SK-N-SH (cell line): ENCODE measurements around the gene SPTB. TPM values are rescaled to one million over a fixed set of nuclear protein-coding genes. Genes with fewer than 3 reads are reported as not detected.

Experiments used
- CTCF ChIA-PET: fragments of 300-600, 350-600 bp; formaldehyde crosslinking; extraction: SDS; loops from one replicate; lab custom pipeline; 2021; lab: Yijun Ruan, JAX
- POLR2A ChIA-PET: fragments of 350-600 bp; sonication (Branson Sonifier 250); formaldehyde crosslinking; extraction: SDS; loops from one replicate; lab custom pipeline; 2020; ENCODE audit warnings: antibody characterized with exemption, inconsistent platforms; lab: Yijun Ruan, JAX
- DNase-seq: peaks from one replicate; pipeline ENCODE4 v3.0.0; 2012
- H2AFZ ChIP-seq: fragments of 200-600 bp; sonication (generic); 2 replicates; pipeline ENCODE4 v1.8.1; 2016; ENCODE audit warnings: antibody characterized with exemption, mild to moderate bottlenecking, low read depth
- H3F3A ChIP-seq: fragments of 200-600 bp; sonication (generic); replicated peaks from 2 replicates; pipeline ENCODE3; 2016; ENCODE audit warnings: antibody characterized with exemption, mild to moderate bottlenecking; ENCODE audit not compliant: insufficient read depth
- H3K27ac ChIP-seq, 2 experiments: fragments of 200-500 bp in 1 of 2; fragments of 200-600 bp in 1 of 2; sonication (Bioruptor generic) in 1 of 2; sonication (generic), shearing (Covaris generic) in 1 of 2; 2 replicates each; pipeline versions ENCODE4 v1.5.1 to v1.6.1; 2014 to 2016; ENCODE audit warnings: low read depth in 2 of 2, inconsistent platforms in 1 of 2, low read length in 1 of 2, mild to moderate bottlenecking in 1 of 2, mixed read lengths in 1 of 2
- H3K27me3 ChIP-seq: fragments of 200-600 bp; sonication (generic), shearing (Covaris generic); 2 replicates; pipeline ENCODE4 v1.6.1; 2016; ENCODE audit warnings: mixed run types; ENCODE audit not compliant: insufficient read depth
- H3K36me3 ChIP-seq, 2 experiments: fragments of 200-500 bp in 1 of 2; fragments of 200-600 bp in 1 of 2; sonication (Bioruptor generic) in 1 of 2; sonication (generic) in 1 of 2; replicated peaks in 1 of 2; 2 replicates each; pipeline versions ENCODE3 to v1.5.1; 2014 to 2016; ENCODE audit warnings: low read length in 1 of 2, mild to moderate bottlenecking in 1 of 2; ENCODE audit not compliant: insufficient read depth in 2 of 2, control insufficient read depth in 1 of 2
- H3K4me1 ChIP-seq, 2 experiments: fragments of 200-500 bp in 1 of 2; fragments of 200-600 bp in 1 of 2; sonication (Bioruptor generic) in 1 of 2; sonication (generic), shearing (Covaris generic) in 1 of 2; 2 replicates each; pipeline versions ENCODE4 v1.5.1 to v1.6.1; 2014 to 2016; ENCODE audit warnings: low read depth in 1 of 2, low read length in 1 of 2, mixed run types in 1 of 2; ENCODE audit not compliant: insufficient read depth in 2 of 2, control insufficient read depth in 1 of 2
- H3K4me2 ChIP-seq: fragments of 200-600 bp; sonication (generic), shearing (Covaris generic); 2 replicates; pipeline ENCODE4 v1.6.1; 2017; ENCODE audit warnings: mixed run types
- H3K4me3 ChIP-seq, 2 experiments: fragments of 200-500 bp in 1 of 2; fragments of 200-600 bp in 1 of 2; sonication (Bioruptor generic) in 1 of 2; sonication (generic), shearing (Covaris generic) in 1 of 2; 2 replicates each; pipeline versions ENCODE4 v1.5.1 to v1.8.1; 2014 to 2016; ENCODE audit warnings: low read depth in 2 of 2, inconsistent platforms in 1 of 2, low read length in 1 of 2, mild to moderate bottlenecking in 1 of 2, mixed read lengths in 1 of 2, moderate library complexity in 1 of 2
- H3K79me2 ChIP-seq: fragments of 200-600 bp; sonication (generic); 2 replicates; pipeline ENCODE4 v1.8.1; 2017; ENCODE audit warnings: mild to moderate bottlenecking; ENCODE audit not compliant: insufficient read depth
- H3K9ac ChIP-seq: fragments of 200-600 bp; sonication (generic); 2 replicates; pipeline ENCODE4 v1.6.1; 2017; ENCODE audit warnings: mixed run types
- H3K9me2 ChIP-seq: fragments of 200-600 bp; sonication (generic); 2 replicates; pipeline ENCODE4 v1.6.1; 2017; ENCODE audit warnings: mixed run types
- H3K9me3 ChIP-seq: fragments of 200-600 bp; sonication (generic); 2 replicates; pipeline ENCODE4 v1.6.1; 2017; ENCODE audit warnings: mixed run types, mild to moderate bottlenecking, moderate library complexity
- H4K20me1 ChIP-seq: fragments of 200-600 bp; sonication (generic); 2 replicates; pipeline ENCODE4 v1.6.1; 2017; ENCODE audit warnings: mild to moderate bottlenecking, mixed run types; ENCODE audit not compliant: insufficient read depth
- CHD2 ChIP-seq: fragments of 150-350 bp; IDR thresholded peaks from 2 replicates; pipeline ENCODE4 v1.6.1; 2018; ENCODE audit warnings: low read length; ENCODE audit not compliant: partially characterized antibody
- CTCF ChIP-seq: fragments of 200-600 bp; sonication (generic); IDR thresholded peaks from 2 replicates; pipeline ENCODE4 v1.6.1; 2017; ENCODE audit warnings: antibody characterized with exemption, mild to moderate bottlenecking, moderate library complexity
- ELF1 ChIP-seq: IDR thresholded peaks from 2 replicates; pipeline ENCODE4 v1.4.0; 2012
- FOSL2 ChIP-seq: IDR thresholded peaks from 2 replicates; pipeline ENCODE4 v1.4.0; 2012; ENCODE audit warnings: low read depth, mild to moderate bottlenecking, moderate library complexity, borderline replicate concordance
- FOXM1 ChIP-seq: IDR thresholded peaks from 2 replicates; pipeline ENCODE4 v1.4.0; 2012; ENCODE audit warnings: low read depth, mild to moderate bottlenecking
- GABPA ChIP-seq: IDR thresholded peaks from 2 replicates; pipeline ENCODE4 v1.4.0; 2012; ENCODE audit warnings: low read depth, mild to moderate bottlenecking
- GATA2 ChIP-seq: sonication (generic); formaldehyde crosslinking; IDR thresholded peaks from 2 replicates; pipeline ENCODE4 v1.5.0; 2020; ENCODE audit warnings: mild to moderate bottlenecking, missing genetic modification reagents
- JUND ChIP-seq: IDR thresholded peaks from 2 replicates; pipeline ENCODE4 v1.4.0; 2012
- MAX ChIP-seq: IDR thresholded peaks from 2 replicates; pipeline ENCODE4 v1.4.0; 2012; ENCODE audit warnings: low read depth
- MXI1 ChIP-seq: IDR thresholded peaks from 2 replicates; pipeline ENCODE4 v1.6.1; 2012; ENCODE audit warnings: mild to moderate bottlenecking, low read depth, low read length, improper control_type of control experiment
- NFIC ChIP-seq: IDR thresholded peaks from 2 replicates; pipeline ENCODE4 v1.4.0; 2012; ENCODE audit warnings: borderline replicate concordance
- NRF1 ChIP-seq: IDR thresholded peaks from 2 replicates; pipeline ENCODE4 v1.6.1; 2012; ENCODE audit warnings: low read depth, mild to moderate bottlenecking, low read length
- PBX3 ChIP-seq: IDR thresholded peaks from 2 replicates; pipeline ENCODE4; 2012
- RAD21 ChIP-seq: IDR thresholded peaks from 2 replicates; pipeline ENCODE4 v1.6.1; 2012; ENCODE audit warnings: mild to moderate bottlenecking, low read length
- REST ChIP-seq: IDR thresholded peaks from 2 replicates; pipeline ENCODE4 v1.6.1; 2012; ENCODE audit warnings: mild to moderate bottlenecking, low read depth, low read length, moderate library complexity
- RXRA ChIP-seq: IDR thresholded peaks from 2 replicates; pipeline ENCODE4 v1.4.0; 2012; ENCODE audit warnings: low read depth, mild to moderate bottlenecking, borderline replicate concordance
- SIN3A ChIP-seq: IDR thresholded peaks from 2 replicates; pipeline ENCODE4 v1.6.1; 2012; ENCODE audit warnings: low read depth, mild to moderate bottlenecking, low read length, moderate library complexity, borderline replicate concordance
- SMC3 ChIP-seq: IDR thresholded peaks from 2 replicates; pipeline ENCODE4 v1.6.1; 2012; ENCODE audit warnings: low read depth, low read length, improper control_type of control experiment
- TEAD4 ChIP-seq: IDR thresholded peaks from 2 replicates; pipeline ENCODE4 v1.4.0; 2012; ENCODE audit warnings: mild to moderate bottlenecking, borderline replicate concordance; ENCODE audit not compliant: insufficient read depth
- YY1 ChIP-seq: IDR thresholded peaks from 2 replicates; pipeline ENCODE4 v1.4.0; 2012; ENCODE audit warnings: low read depth, mild to moderate bottlenecking
- ZBTB33 ChIP-seq: IDR thresholded peaks from 2 replicates; pipeline ENCODE4 v1.4.0; 2012; ENCODE audit warnings: low read depth, borderline replicate concordance
- WGBS: methylation state at CpG from one replicate; pipeline ENCODE4 v1.1.6; 2017; ENCODE audit warnings: low lambda C conversion rate; 5-methylcytosine and 5-hydroxymethylcytosine counted together
- polyA plus RNA-seq, 3 experiments: library from polyadenylated mRNA; depleted of rRNA; stranded (reverse); fragments of >200 nt; gene quantifications; 2 replicates each; pipeline ENCODE4 v1.2.3, GENCODE V29; 2012

The SPTB gene
- polyA plus RNA-seq, 1 of the 3 experiments (the other 2 are of a cell fraction) = 0.15 TPM

GRCh38 chr14:64753374-64753773, 126.3 kb downstream of the SPTB start:
- no peak for TF ChIP-seq CTCF
- no peak for TF ChIP-seq ZBTB33
- no peak for TF ChIP-seq TEAD4
- no peak for TF ChIP-seq RAD21
- TF ChIP-seq NRF1 = no peak
- TF ChIP-seq MXI1 = no peak
- TF ChIP-seq SMC3 = no peak
- no peak for TF ChIP-seq ELF1
- no peak for TF ChIP-seq CHD2
- no peak for TF ChIP-seq PBX3
- no peak for TF ChIP-seq GATA2 (CRISPR knock-in tag)
- no peak for TF ChIP-seq RXRA
- TF ChIP-seq NFIC = no peak
- TF ChIP-seq FOSL2 = no peak
- H4K20me1 ChIP-seq = no peaks in the 10 kb centered on the region
- no peak for DNase-seq
- ChIA-PET CTCF (no interaction called here), POLR2A (no interaction called here)
- no peak overlapping the region for H3K4me2 ChIP-seq
- H3K9me2 ChIP-seq = no peaks in the 10 kb centered on the region
- no peak overlapping the region for H3K9ac ChIP-seq
- no peaks in the 10 kb centered on the region for H3K27me3 ChIP-seq
- peaks cover 7 to 11% of the 10 kb centered on the region in 2 experiments for H3K4me1 ChIP-seq
- 88% methylated on average over 4 of the region's 13 CpGs for WGBS
- no peaks in the 10 kb centered on the region for H3K79me2 ChIP-seq
- H3K9me3 ChIP-seq = no peaks in the 10 kb centered on the region
- H3F3A ChIP-seq = peaks cover 8% of the 10 kb centered on the region
- no peak overlapping the region for H3K4me3 ChIP-seq
- no peak overlapping the region for H3K27ac ChIP-seq
- no peaks in the 10 kb centered on the region for H3K36me3 ChIP-seq
- H2AFZ ChIP-seq = no peak overlapping the region

GRCh38 chr14:64752909-64753308, 126.8 kb downstream of the SPTB start:
- no peak overlapping the region for H3K4me3 ChIP-seq
- H3K9ac ChIP-seq = no peak overlapping the region
- 96% methylated on average over 4 of the region's 6 CpGs for WGBS
- H3K36me3 ChIP-seq = no peaks in the 10 kb centered on the region
- no peak for DNase-seq
- H3K79me2 ChIP-seq = no peaks in the 10 kb centered on the region
- POLR2A ChIA-PET = no interaction called here
- peaks cover 2 to 6% of the 10 kb centered on the region in 2 experiments for H3K4me1 ChIP-seq
- H2AFZ ChIP-seq = no peak overlapping the region
- H3K4me2 ChIP-seq = no peak overlapping the region
- no peak overlapping the region for H3K27ac ChIP-seq
- CTCF ChIA-PET = no interaction called here
- peaks cover 6% of the 10 kb centered on the region for H3F3A ChIP-seq
- no peaks in the 10 kb centered on the region for H3K27me3 ChIP-seq
- no peaks in the 10 kb centered on the region for H3K9me2 ChIP-seq
- H3K9me3 ChIP-seq = no peaks in the 10 kb centered on the region
- H4K20me1 ChIP-seq = no peaks in the 10 kb centered on the region
- TF ChIP-seq SIN3A (no peak), ELF1 (no peak), MAX (no peak), TEAD4 (no peak), RXRA (no peak), YY1 (no peak), REST (no peak), GABPA (no peak), FOSL2 (no peak), NFIC (no peak), JUND (no peak), FOXM1 (no peak)
